Measurements from ENCODE around the gene PGGT1B. TPM values are rescaled to one million over a fixed set of nuclear protein-coding genes. Genes with fewer than 3 reads are reported as not detected.

Gene PGGT1B
- total RNA-seq, 1 experiment from 2014 or later = 37.7 TPM

DNA sequence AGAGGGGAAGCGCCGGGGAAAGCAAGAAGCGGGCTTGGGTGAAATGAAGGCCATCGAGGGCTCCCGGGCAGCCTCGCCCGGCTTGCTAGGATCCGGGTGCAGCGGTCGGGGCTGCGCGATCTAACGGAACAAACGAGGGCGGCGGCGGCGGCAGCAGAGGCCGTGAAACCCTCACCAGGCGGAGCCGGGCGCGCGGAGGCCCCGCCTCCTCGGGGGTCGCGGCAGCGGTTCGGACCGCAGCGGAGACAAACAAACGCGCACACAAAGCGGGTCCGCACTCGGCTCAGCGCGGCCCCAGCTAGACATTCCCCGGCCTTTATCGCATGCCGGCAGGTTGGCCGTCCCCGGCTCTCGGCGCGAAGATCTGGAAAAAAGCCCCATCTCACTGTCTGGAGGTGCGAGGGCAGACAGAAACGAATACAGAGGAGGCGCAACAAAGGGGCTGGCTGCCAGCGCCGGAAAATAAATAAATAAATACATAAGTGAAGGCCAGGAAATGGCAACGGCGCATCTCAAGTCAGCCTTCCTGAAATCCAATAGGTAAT lies 82.4 kb downstream of the PGGT1B start:
- Histone ChIP-seq H3K27ac (ENCODE audit: low read length) (no peak overlapping the region), H3K4me3 (ENCODE audit: low read depth in 2 of 2, low read length in 2 of 2) (peak overlapping the region; percentile 40 to 60), H3K9me3 (ENCODE audit: control insufficient read depth, insufficient read depth, low read depth, low read length) (no peaks in the 10 kb centered on the region), H3K27me3 (ENCODE audit: control insufficient read depth, insufficient read depth, low read length) (peaks cover 37% of the 10 kb centered on the region), H3K36me3 (ENCODE audit: control insufficient read depth, insufficient read depth, low read length) (peaks cover 2% of the 10 kb centered on the region; the same call in 1 of the 2 replicates), H3K4me1 (ENCODE audit: control insufficient read depth, insufficient read depth, low read length) (no peaks in the 10 kb centered on the region; the same call in 1 of the 2 replicates)
- TF ChIP-seq, protein P1, sequence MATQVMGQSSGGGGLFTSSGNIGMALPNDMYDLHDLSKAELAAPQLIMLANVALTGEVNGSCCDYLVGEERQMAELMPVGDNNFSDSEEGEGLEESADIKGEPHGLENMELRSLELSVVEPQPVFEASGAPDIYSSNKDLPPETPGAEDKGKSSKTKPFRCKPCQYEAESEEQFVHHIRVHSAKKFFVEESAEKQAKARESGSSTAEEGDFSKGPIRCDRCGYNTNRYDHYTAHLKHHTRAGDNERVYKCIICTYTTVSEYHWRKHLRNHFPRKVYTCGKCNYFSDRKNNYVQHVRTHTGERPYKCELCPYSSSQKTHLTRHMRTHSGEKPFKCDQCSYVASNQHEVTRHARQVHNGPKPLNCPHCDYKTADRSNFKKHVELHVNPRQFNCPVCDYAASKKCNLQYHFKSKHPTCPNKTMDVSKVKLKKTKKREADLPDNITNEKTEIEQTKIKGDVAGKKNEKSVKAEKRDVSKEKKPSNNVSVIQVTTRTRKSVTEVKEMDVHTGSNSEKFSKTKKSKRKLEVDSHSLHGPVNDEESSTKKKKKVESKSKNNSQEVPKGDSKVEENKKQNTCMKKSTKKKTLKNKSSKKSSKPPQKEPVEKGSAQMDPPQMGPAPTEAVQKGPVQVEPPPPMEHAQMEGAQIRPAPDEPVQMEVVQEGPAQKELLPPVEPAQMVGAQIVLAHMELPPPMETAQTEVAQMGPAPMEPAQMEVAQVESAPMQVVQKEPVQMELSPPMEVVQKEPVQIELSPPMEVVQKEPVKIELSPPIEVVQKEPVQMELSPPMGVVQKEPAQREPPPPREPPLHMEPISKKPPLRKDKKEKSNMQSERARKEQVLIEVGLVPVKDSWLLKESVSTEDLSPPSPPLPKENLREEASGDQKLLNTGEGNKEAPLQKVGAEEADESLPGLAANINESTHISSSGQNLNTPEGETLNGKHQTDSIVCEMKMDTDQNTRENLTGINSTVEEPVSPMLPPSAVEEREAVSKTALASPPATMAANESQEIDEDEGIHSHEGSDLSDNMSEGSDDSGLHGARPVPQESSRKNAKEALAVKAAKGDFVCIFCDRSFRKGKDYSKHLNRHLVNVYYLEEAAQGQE (IDR thresholded peaks at IDR 0.05; ENCODE audit: insufficient read depth in 1 of 2, low read depth in 2 of 2, low read length in 1 of 2) = no peak
- no peak for TF ChIP-seq POLR2AphosphoS5 (IDR thresholded peaks at IDR 0.05; ENCODE audit: low read depth, low read length)
- TF ChIP-seq, protein P2, sequence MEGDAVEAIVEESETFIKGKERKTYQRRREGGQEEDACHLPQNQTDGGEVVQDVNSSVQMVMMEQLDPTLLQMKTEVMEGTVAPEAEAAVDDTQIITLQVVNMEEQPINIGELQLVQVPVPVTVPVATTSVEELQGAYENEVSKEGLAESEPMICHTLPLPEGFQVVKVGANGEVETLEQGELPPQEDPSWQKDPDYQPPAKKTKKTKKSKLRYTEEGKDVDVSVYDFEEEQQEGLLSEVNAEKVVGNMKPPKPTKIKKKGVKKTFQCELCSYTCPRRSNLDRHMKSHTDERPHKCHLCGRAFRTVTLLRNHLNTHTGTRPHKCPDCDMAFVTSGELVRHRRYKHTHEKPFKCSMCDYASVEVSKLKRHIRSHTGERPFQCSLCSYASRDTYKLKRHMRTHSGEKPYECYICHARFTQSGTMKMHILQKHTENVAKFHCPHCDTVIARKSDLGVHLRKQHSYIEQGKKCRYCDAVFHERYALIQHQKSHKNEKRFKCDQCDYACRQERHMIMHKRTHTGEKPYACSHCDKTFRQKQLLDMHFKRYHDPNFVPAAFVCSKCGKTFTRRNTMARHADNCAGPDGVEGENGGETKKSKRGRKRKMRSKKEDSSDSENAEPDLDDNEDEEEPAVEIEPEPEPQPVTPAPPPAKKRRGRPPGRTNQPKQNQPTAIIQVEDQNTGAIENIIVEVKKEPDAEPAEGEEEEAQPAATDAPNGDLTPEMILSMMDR (IDR thresholded peaks at IDR 0.05) = no peak
- no peak for TF ChIP-seq SIN3A (IDR thresholded peaks at IDR 0.05; ENCODE audit: borderline replicate concordance, insufficient read depth, low read depth, low read length)
- no peak for TF ChIP-seq TCF7L2 (IDR thresholded peaks at IDR 0.05; ENCODE audit: low read depth, low read length)
- POLR2A ChIA-PET = no interaction called here
- no TSS peak for BruUV-seq (replicated peaks)
- CTCF ChIA-PET = no interaction called here
- intact Hi-C loops (cut with micrococcal nuclease; ENCODE audit: unreplicated experiment) = no loop called here
- in situ Hi-C loops (cut with HindIII; ENCODE audit: low pct_unique_long_range_greater_than_20kb, low sequenced_read_pairs) = no loop called here
- DNase-seq (ENCODE audit: low read depth, low spot score) (no peak), ATAC-seq (peak; percentile 82)

DNA sequence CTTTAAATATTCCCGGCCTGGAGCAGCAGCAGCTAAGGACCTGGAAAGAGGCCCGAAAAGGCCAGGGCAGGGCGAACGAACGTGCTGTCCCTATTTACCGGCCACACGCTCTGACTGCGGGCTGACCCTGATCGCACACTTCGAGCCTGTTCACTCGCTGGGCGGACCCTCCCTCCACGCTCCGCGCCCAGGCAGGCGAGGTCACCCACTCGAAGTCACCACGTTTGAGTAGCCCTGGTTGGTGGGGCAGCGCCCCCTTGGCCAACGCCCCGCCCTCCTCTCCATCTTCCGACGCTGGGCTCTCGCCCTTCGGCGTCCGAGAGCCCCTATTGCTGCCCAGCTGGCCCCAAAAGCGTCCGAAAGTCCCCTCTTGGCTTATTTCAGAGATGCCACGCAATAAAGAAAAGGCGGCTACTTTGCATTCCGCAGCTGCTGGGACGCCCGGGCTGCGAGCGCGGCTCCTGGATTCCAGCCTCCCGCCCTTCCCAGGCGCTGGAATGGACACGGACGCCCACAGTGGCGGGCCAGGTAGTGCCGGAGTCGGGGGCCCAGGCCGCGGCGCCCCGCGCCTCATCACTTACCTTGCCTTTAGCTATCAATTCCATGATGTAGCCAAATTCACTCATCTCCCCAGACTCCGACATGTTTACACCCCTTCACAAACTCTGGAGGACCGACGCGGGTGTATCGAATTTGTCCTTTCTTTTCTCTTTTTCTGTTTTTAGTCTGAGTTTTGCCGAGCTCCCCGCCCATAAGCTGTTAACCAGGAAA lies 83.1 kb downstream of the PGGT1B start:
- peaks cover 37% of the 10 kb centered on the region for H3K27me3 ChIP-seq (ENCODE audit: control insufficient read depth, insufficient read depth, low read length)
- ATAC-seq = peak; percentile 75
- in situ Hi-C loops (cut with HindIII; ENCODE audit: low pct_unique_long_range_greater_than_20kb, low sequenced_read_pairs) = no loop called here
- DNase-seq (ENCODE audit: low read depth, low spot score) = no peak
- H3K27ac ChIP-seq (ENCODE audit: low read length) = no peak overlapping the region
- POLR2A ChIA-PET = no interaction called here
- no peaks in the 10 kb centered on the region; the same call in 1 of the 2 replicates for H3K4me1 ChIP-seq (ENCODE audit: control insufficient read depth, insufficient read depth, low read length)
- H3K9me3 ChIP-seq (ENCODE audit: control insufficient read depth, insufficient read depth, low read depth, low read length) = no peaks in the 10 kb centered on the region
- TF ChIP-seq, protein P2 (IDR thresholded peaks at IDR 0.05) = no peak
- TF ChIP-seq, protein P1 (IDR thresholded peaks at IDR 0.05; ENCODE audit: insufficient read depth in 1 of 2, low read depth in 2 of 2, low read length in 1 of 2) = no peak
- no peak for TF ChIP-seq SIN3A (IDR thresholded peaks at IDR 0.05; ENCODE audit: borderline replicate concordance, insufficient read depth, low read depth, low read length)
- TF ChIP-seq POLR2AphosphoS5 (IDR thresholded peaks at IDR 0.05; ENCODE audit: low read depth, low read length) = no peak
- TF ChIP-seq TCF7L2 (IDR thresholded peaks at IDR 0.05; ENCODE audit: low read depth, low read length) = no peak
- peaks cover 2% of the 10 kb centered on the region; the same call in 1 of the 2 replicates for H3K36me3 ChIP-seq (ENCODE audit: control insufficient read depth, insufficient read depth, low read length)
- BruUV-seq (replicated peaks) = no TSS peak
- H3K4me3 ChIP-seq (ENCODE audit: low read depth in 2 of 2, low read length in 2 of 2) = peak overlapping the region; percentile 40 to 60
- intact Hi-C loops (cut with micrococcal nuclease; ENCODE audit: unreplicated experiment) = no loop called here
- CTCF ChIA-PET = no interaction called here

Measured in Panc1 (cell line).